Lung (tissue), 12 donors: ENCODE data around the gene LRP5. TPM values are rescaled to one million over a fixed set of nuclear protein-coding genes. Genes with fewer than 3 reads are reported as not detected.

Experiments used
- ATAC-seq: fragments of 200-7000 bp; cut with Tn5 transposase; one replicate; pipeline ENCODE4 v1.9.1; 2020; ENCODE audit warnings: moderate number of reproducible peaks; ENCODE audit not compliant: insufficient read depth, low FRiP score
- DNase-seq, 3 donors: peaks; one replicate each; pipeline ENCODE4 v3.0.0-alpha.2; 2013 to 2017
- H3K27ac ChIP-seq, 2 donors: one replicate each; pipeline ENCODE4 v1.5.1; 2013; ENCODE audit warnings: mild to moderate bottlenecking in 2 of 2, moderate library complexity in 2 of 2, control low read depth in 1 of 2, inconsistent platforms in 1 of 2, low read depth in 1 of 2, low read length in 1 of 2
- H3K27me3 ChIP-seq, 3 donors: one replicate each; pipeline ENCODE4 v1.5.1; 2013; ENCODE audit warnings: low read length in 2 of 3; ENCODE audit not compliant: control insufficient read depth in 3 of 3, insufficient read depth in 3 of 3
- H3K36me3 ChIP-seq, 4 donors: one replicate each; pipeline ENCODE4 v1.5.1; 2013; ENCODE audit warnings: low read length in 4 of 4, mild to moderate bottlenecking in 1 of 4, moderate library complexity in 1 of 4; ENCODE audit not compliant: control insufficient read depth in 4 of 4, insufficient read depth in 4 of 4
- H3K4me1 ChIP-seq, 5 donors: one replicate each; pipeline ENCODE4 v1.5.1; 2013; ENCODE audit warnings: low read length in 5 of 5, mild to moderate bottlenecking in 2 of 5, moderate library complexity in 1 of 5; ENCODE audit not compliant: control insufficient read depth in 5 of 5, insufficient read depth in 5 of 5
- H3K4me3 ChIP-seq: one replicate; pipeline ENCODE4 v1.5.1; 2013; ENCODE audit warnings: mild to moderate bottlenecking, control low read depth, moderate library complexity
- H3K9ac ChIP-seq, 2 donors: one replicate each; pipeline ENCODE4 v1.5.1; 2013; ENCODE audit warnings: low read length in 2 of 2, control low read depth in 1 of 2; ENCODE audit not compliant: insufficient read depth in 1 of 2
- H3K9me3 ChIP-seq, 4 donors: one replicate each; pipeline ENCODE4 v1.5.1; 2013; ENCODE audit warnings: low read length in 3 of 4, mild to moderate bottlenecking in 1 of 4, moderate library complexity in 1 of 4; ENCODE audit not compliant: control insufficient read depth in 4 of 4, insufficient read depth in 3 of 4
- WGBS, 2 donors: extraction: QIAGEN DNeasy Blood & Tissue Kit; methylation state at CpG; one replicate each; pipeline ENCODE4 v1.1.7; 2013; 5-methylcytosine and 5-hydroxymethylcytosine counted together
- polyA plus RNA-seq, 2 donors: library from polyadenylated mRNA; stranded (reverse); fragments of 200-250 nt; gene quantifications; one replicate each; pipeline ENCODE4 v1.2.1, GENCODE V29; 2013
- total RNA-seq, 2 donors: library from RNA; depleted of rRNA in 1 of 2; stranded (reverse); fragments of >200 nt in 1 of 2; gene quantifications; one replicate each; pipeline ENCODE4 v1.2.1, GENCODE V29; 2014 to 2021
- TF ChIP-seq, protein P1 (sequence below): IDR thresholded peaks from 2 replicates; pipeline ENCODE4 v1.5.1; 2012; ENCODE audit warnings: mild to moderate bottlenecking; ENCODE audit errors: control extremely low read depth, extremely low read depth
- donor health status: control.
- donor health status: control.
- donor health status: Bipolar disorder and iron deficiency.
- donor health status: healthy.
- donor health status: DM: yes; HTN: yes; CAD: no.

The LRP5 gene
- total and polyA plus RNA-seq, 4 donors: 33.7 to 76.4 (median 63.2) TPM

GRCh38 chr11:68357568-68357967 lies 45.2 kb downstream of the LRP5 start:
- no peak overlapping the region for H3K4me3 ChIP-seq
- H3K4me1 ChIP-seq: peaks cover 0 to 24% (median 0%) of the 10 kb centered on the region in 5 donors
- no peak overlapping the region for H3K9ac ChIP-seq
- peak overlapping the region in 1 of 2 donors; percentile 37 for H3K27ac ChIP-seq
- DNase-seq (no peak), ATAC-seq (no peak)
- H3K27me3 ChIP-seq: no peaks in the 10 kb centered on the region
- H3K9me3 ChIP-seq: no peaks in the 10 kb centered on the region
- 86 to 90% methylated on average over 14 of the region's 14 CpGs for WGBS, 2 donors
- TF ChIP-seq, protein P1, sequence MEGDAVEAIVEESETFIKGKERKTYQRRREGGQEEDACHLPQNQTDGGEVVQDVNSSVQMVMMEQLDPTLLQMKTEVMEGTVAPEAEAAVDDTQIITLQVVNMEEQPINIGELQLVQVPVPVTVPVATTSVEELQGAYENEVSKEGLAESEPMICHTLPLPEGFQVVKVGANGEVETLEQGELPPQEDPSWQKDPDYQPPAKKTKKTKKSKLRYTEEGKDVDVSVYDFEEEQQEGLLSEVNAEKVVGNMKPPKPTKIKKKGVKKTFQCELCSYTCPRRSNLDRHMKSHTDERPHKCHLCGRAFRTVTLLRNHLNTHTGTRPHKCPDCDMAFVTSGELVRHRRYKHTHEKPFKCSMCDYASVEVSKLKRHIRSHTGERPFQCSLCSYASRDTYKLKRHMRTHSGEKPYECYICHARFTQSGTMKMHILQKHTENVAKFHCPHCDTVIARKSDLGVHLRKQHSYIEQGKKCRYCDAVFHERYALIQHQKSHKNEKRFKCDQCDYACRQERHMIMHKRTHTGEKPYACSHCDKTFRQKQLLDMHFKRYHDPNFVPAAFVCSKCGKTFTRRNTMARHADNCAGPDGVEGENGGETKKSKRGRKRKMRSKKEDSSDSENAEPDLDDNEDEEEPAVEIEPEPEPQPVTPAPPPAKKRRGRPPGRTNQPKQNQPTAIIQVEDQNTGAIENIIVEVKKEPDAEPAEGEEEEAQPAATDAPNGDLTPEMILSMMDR: no peak
- H3K36me3 ChIP-seq: peaks cover 0 to 28% (median 20%) of the 10 kb centered on the region in 4 donors

DNA sequence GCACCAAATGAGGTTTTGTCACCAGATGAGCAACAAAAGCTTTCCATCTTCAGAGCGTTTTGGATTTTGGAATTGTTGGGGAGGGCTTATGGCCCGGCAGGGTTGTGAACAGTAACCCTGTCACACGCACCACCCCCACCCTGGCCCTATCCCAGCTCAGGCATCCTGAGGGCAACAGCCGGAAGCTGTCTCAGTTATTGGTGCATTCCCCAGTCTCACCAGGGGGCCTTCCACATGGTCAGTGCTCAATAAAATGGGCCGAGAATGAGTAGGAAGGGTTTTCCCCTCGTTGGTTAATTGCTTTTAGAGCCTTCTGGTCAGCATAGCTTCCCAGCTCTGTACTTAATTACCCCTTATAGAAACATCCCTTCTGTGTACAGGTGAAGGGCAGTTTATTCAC lies 46.0 kb downstream of the LRP5 start:
- Histone ChIP-seq H3K9ac (no peak overlapping the region), H3K36me3 (peaks cover 0 to 28% (median 21%) of the 10 kb centered on the region in 4 donors), H3K9me3 (no peaks in the 10 kb centered on the region), H3K27ac (no peak overlapping the region), H3K4me3 (no peak overlapping the region), H3K27me3 (no peaks in the 10 kb centered on the region), H3K4me1 (peaks cover 0 to 23% (median 0%) of the 10 kb centered on the region in 5 donors)
- WGBS, 2 donors: 87% methylated on average over 6 of the region's 6 CpGs
- TF ChIP-seq, protein P1: no peak
- ATAC-seq (no peak), DNase-seq (no peak)

DNA sequence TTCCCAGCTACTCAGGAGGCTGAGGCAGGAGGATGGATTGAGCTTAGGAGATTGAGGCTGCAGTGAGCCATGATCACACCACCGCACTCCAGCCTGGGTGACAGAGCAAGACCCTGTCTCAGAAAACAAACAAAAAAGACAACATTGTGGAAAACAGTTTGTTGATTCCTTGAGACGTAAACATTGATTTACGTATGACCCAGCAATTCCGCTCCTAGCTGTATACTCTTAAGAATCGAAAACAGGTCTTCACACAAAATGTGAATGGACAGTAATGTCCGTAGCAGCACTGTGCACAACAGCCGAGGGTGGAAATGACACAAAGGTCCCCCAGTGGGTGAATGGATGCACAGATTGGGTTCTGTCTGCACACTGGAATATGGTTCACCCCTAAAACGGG lies 49.3 kb downstream of the LRP5 start:
- no peak overlapping the region for H3K9ac ChIP-seq
- DNase-seq (no peak), ATAC-seq (no peak)
- TF ChIP-seq, protein P1: no peak
- no peak overlapping the region for H3K4me3 ChIP-seq
- WGBS, 2 donors: 98% methylated on average over 8 of the region's 8 CpGs
- no peaks in the 10 kb centered on the region for H3K9me3 ChIP-seq
- peaks cover 0 to 9% (median 0%) of the 10 kb centered on the region in 5 donors for H3K4me1 ChIP-seq
- peaks cover 0 to 36% (median 22%) of the 10 kb centered on the region in 4 donors for H3K36me3 ChIP-seq
- no peak overlapping the region for H3K27ac ChIP-seq
- H3K27me3 ChIP-seq: no peaks in the 10 kb centered on the region

GRCh38 chr11:68362801-68363379 lies 50.5 kb downstream of the LRP5 start:
- Histone ChIP-seq H3K36me3 (peaks cover 0 to 34% (median 18%) of the 10 kb centered on the region in 4 donors), H3K4me3 (no peak overlapping the region), H3K27ac (no peak overlapping the region), H3K4me1 (peaks cover 0 to 6% (median 0%) of the 10 kb centered on the region in 5 donors), H3K9ac (no peak overlapping the region), H3K27me3 (no peaks in the 10 kb centered on the region), H3K9me3 (no peaks in the 10 kb centered on the region)
- TF ChIP-seq, protein P1: no peak
- WGBS, 2 donors: 85 to 86% methylated on average over 15 of the region's 15 CpGs
- ATAC-seq (no peak), DNase-seq (no peak)
